B cell (primary cell): ENCODE data around the gene FARP2. TPM values are rescaled to one million over a fixed set of nuclear protein-coding genes. Genes with fewer than 3 reads are reported as not detected.

Experiments used
- ATAC-seq: fragments of 200-7000 bp; cut with Tn5 transposase; one replicate; pipeline ENCODE4 v1.10.0; 2021; ENCODE audit warnings: low read depth, mild to moderate bottlenecking, moderate number of reproducible peaks, moderate library complexity
- CTCF ChIA-PET: fragments of 350-600 bp; sonication (Branson Sonifier 250); formaldehyde crosslinking; loops from one replicate; lab custom pipeline; 2021; ENCODE audit warnings: antibody characterized with exemption, inconsistent platforms; lab: Charles Lee
- POLR2A ChIA-PET: fragments of 350-600 bp; sonication (Branson Sonifier 250); formaldehyde crosslinking; loops from one replicate; lab custom pipeline; 2021; ENCODE audit warnings: antibody characterized with exemption; lab: Charles Lee
- DNase-seq: peaks from one replicate; pipeline ENCODE4 v3.0.0; 2013
- H2AFZ ChIP-seq: 2 replicates; pipeline ENCODE4 v1.6.1; 2012; ENCODE audit warnings: mild to moderate bottlenecking, low read depth, low read length; ENCODE audit not compliant: insufficient read depth, poor library complexity, severe bottlenecking
- H3K27ac ChIP-seq, 2 donors: 1 replicate in 1 of 2; 2 replicates in 1 of 2; pipeline ENCODE4 v1.5.1; 2012 to 2013; ENCODE audit warnings: low read length in 2 of 2, mild to moderate bottlenecking in 2 of 2, moderate library complexity in 1 of 2
- H3K27me3 ChIP-seq, 4 experiments: fragments of 200-600 bp in 1 of 4; sonication (generic) in 1 of 4; replicated peaks in 1 of 4; 1 replicate in 2 of 4; 2 replicates in 2 of 4; pipeline versions ENCODE4 v1.6.1 to v1.7.0; 2013 to 2016; ENCODE audit warnings: low read length in 3 of 4, mild to moderate bottlenecking in 2 of 4, mixed read lengths in 1 of 4, moderate library complexity in 1 of 4; ENCODE audit not compliant: insufficient read depth in 4 of 4, control insufficient read depth in 3 of 4; ENCODE audit errors: control extremely low read depth in 1 of 4
- H3K36me3 ChIP-seq, 2 experiments: replicated peaks in 1 of 2; 1 replicate in 1 of 2; 2 replicates in 1 of 2; pipeline versions ENCODE4 v1.6.1 to v1.7.1; 2013; ENCODE audit warnings: low read length in 1 of 2; ENCODE audit not compliant: insufficient read depth in 2 of 2, control insufficient read depth in 1 of 2; ENCODE audit errors: control extremely low read depth in 1 of 2, extremely low read depth in 1 of 2
- H3K4me1 ChIP-seq, 2 donors: fragments of 200-600 bp in 1 of 2; sonication (generic) in 1 of 2; 1 replicate in 1 of 2; 2 replicates in 1 of 2; pipeline versions ENCODE4 v1.5.1 to v1.6.1; 2013 to 2017; ENCODE audit warnings: low read length in 2 of 2; ENCODE audit not compliant: control insufficient read depth in 2 of 2, insufficient read depth in 2 of 2
- H3K4me2 ChIP-seq: replicated peaks from 2 replicates; pipeline ENCODE3; 2012; ENCODE audit warnings: mild to moderate bottlenecking, low read depth, low read length; ENCODE audit not compliant: poor library complexity, severe bottlenecking
- H3K4me3 ChIP-seq, 5 experiments: fragments of 200-600 bp in 1 of 5; sonication (generic) in 1 of 5; 1 replicate in 3 of 5; 2 replicates in 2 of 5; pipeline versions ENCODE4 v1.5.1 to v1.7.0; 2011 to 2016; ENCODE audit warnings: low read length in 4 of 5, mild to moderate bottlenecking in 4 of 5, low read depth in 2 of 5, control low read depth in 1 of 5, moderate library complexity in 1 of 5; ENCODE audit not compliant: insufficient read depth in 1 of 5; ENCODE audit errors: control extremely low read depth in 1 of 5, extremely low read depth in 1 of 5
- H3K79me2 ChIP-seq: fragments of 200-600 bp; sonication (generic); one replicate; pipeline ENCODE4 v1.6.0; 2016; ENCODE audit warnings: low read length; ENCODE audit not compliant: control insufficient read depth, insufficient read depth
- H3K9ac ChIP-seq: fragments of 200-600 bp; sonication (generic); 2 replicates; pipeline ENCODE4 v1.6.1; 2017; ENCODE audit warnings: mild to moderate bottlenecking, low read length, moderate library complexity
- H3K9me3 ChIP-seq, 3 donors: one replicate each; pipeline versions ENCODE4 v1.6.1 to v1.7.1; 2013; ENCODE audit warnings: low read length in 2 of 3; ENCODE audit not compliant: control insufficient read depth in 2 of 3, insufficient read depth in 1 of 3; ENCODE audit errors: control extremely low read depth in 1 of 3
- H4K20me1 ChIP-seq: 2 replicates; pipeline ENCODE4 v1.6.0; 2012; ENCODE audit warnings: mild to moderate bottlenecking, low read length; ENCODE audit not compliant: insufficient read depth, control insufficient read depth, poor library complexity, severe bottlenecking
- H3K27ac Mint-ChIP-seq: one replicate; pipeline ENCODE4 v1.8.0; 2021; ENCODE audit warnings: mixed read lengths
- H3K27me3 Mint-ChIP-seq: one replicate; pipeline ENCODE4 v1.8.0; 2021; ENCODE audit warnings: mixed read lengths
- H3K4me1 Mint-ChIP-seq: one replicate; pipeline ENCODE4 v1.8.0; 2021; ENCODE audit warnings: mixed read lengths
- H3K4me3 Mint-ChIP-seq: one replicate; pipeline ENCODE4 v1.8.0; 2021; ENCODE audit warnings: mixed read lengths
- H3K9me3 Mint-ChIP-seq: one replicate; pipeline ENCODE4 v1.8.0; 2022; ENCODE audit warnings: mixed read lengths; ENCODE audit not compliant: insufficient read depth
- EZH2 ChIP-seq: IDR thresholded peaks from 2 replicates; pipeline ENCODE4 v1.6.1; 2012; ENCODE audit warnings: borderline replicate concordance, low read depth, mild to moderate bottlenecking, moderate library complexity, low read length; ENCODE audit not compliant: insufficient read depth, poor library complexity, severe bottlenecking
- whole genome bisulfite sequencing: methylation state at CpG from one replicate; pipeline ENCODE4 v1.1.5; 2013; ENCODE audit warnings: missing lambda C conversion rate; ENCODE audit not compliant: insufficient coverage; 5-methylcytosine and 5-hydroxymethylcytosine counted together
- intact Hi-C: fragments of 100-400 bp; cut with micrococcal nuclease; formaldehyde crosslinking; loops from one replicate; pipeline ENCODE4 v1.10.0; 2022
- polyA plus RNA-seq: library from polyadenylated mRNA; depleted of rRNA; stranded (reverse); fragments of >200 nt; gene quantifications from 2 replicates; pipeline ENCODE4 v1.2.3, GENCODE V29; 2012
- total RNA-seq, 2 donors: library from RNA; stranded (reverse); fragments of 120-200 nt in 1 of 2; gene quantifications; 1 replicate in 1 of 2; 2 replicates in 1 of 2; pipeline versions ENCODE4 v1.2.3 to v1.2.4, GENCODE V29; 2013 to 2022
- TF ChIP-seq, protein P1 (sequence below): fragments of 200-600 bp; IDR thresholded peaks from one replicate; pipeline ENCODE4 v1.8.0; 2022; ENCODE audit warnings: antibody characterized with exemption, mild to moderate bottlenecking

Gene FARP2
- total and polyA plus RNA-seq, 2 donors (not counting 1 experiment from before 2014, with no cell fraction given): 37.1 to 114 TPM

DNA sequence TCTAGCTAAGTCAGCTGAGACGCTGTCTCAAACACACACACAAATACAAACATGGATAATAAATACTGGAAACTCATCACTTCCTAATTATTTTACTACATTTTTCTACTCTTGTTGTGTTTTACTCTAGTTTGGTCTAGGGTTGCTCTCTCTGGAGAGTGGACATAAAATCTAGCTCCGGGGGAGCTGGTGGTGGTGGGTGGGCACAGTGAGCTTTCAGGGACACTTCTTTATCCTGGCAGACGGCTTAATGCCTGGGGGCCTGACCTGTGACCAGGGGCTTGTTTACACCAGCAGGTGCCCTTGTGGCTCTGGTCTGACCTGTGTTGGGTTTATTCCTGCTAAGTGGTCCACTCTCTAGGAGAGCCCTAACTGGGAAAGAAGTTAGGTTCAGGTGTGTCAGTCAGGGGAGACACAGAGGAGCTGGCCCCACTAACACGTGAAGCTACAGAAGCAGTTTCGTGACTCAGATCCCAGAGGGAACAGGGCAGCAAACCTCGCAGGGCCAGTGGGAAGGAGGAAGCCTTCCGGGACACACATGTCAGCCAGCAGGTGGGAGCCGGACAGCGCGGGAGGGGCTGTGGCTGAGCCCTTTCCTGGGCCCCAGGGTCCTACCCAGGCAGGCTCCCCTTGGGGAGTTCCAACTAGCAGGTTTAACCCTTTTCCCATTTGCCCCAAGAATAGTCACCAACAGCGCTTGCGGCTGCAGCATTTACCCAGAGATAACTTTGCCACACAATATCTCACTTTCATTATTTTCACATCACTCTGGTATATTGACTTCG, 180.0 kb downstream of the FARP2 start:
- TF ChIP-seq EZH2: no peak
- TF ChIP-seq, protein P1, sequence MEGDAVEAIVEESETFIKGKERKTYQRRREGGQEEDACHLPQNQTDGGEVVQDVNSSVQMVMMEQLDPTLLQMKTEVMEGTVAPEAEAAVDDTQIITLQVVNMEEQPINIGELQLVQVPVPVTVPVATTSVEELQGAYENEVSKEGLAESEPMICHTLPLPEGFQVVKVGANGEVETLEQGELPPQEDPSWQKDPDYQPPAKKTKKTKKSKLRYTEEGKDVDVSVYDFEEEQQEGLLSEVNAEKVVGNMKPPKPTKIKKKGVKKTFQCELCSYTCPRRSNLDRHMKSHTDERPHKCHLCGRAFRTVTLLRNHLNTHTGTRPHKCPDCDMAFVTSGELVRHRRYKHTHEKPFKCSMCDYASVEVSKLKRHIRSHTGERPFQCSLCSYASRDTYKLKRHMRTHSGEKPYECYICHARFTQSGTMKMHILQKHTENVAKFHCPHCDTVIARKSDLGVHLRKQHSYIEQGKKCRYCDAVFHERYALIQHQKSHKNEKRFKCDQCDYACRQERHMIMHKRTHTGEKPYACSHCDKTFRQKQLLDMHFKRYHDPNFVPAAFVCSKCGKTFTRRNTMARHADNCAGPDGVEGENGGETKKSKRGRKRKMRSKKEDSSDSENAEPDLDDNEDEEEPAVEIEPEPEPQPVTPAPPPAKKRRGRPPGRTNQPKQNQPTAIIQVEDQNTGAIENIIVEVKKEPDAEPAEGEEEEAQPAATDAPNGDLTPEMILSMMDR: no peak
- no peak overlapping the region for H2AFZ ChIP-seq
- no peak overlapping the region for H3K4me2 ChIP-seq
- POLR2A ChIA-PET: no interaction called here
- no peak overlapping the region for H3K4me3 ChIP-seq
- H4K20me1 ChIP-seq: no peaks in the 10 kb centered on the region
- CTCF ChIA-PET: no interaction called here
- Mint-ChIP-seq H3K27ac (no peak overlapping the region), H3K4me1 (peaks cover 3% of the 10 kb centered on the region), H3K9me3 (no peaks in the 10 kb centered on the region), H3K4me3 (no peak overlapping the region), H3K27me3 (peaks cover 19% of the 10 kb centered on the region)
- no peak for ATAC-seq
- intact Hi-C loops: no loop called here
- peaks cover 0 to 16% (median 5%) of the 10 kb centered on the region in 4 experiments for H3K27me3 ChIP-seq
- peaks cover 0 to under 1% (median 0%) of the 10 kb centered on the region in 3 donors for H3K9me3 ChIP-seq
- H3K4me1 ChIP-seq: peaks cover 6 to 7% of the 10 kb centered on the region in 2 donors
- DNase-seq: no peak
- no peaks in the 10 kb centered on the region for H3K79me2 ChIP-seq
- H3K27ac ChIP-seq: no peak overlapping the region
- H3K9ac ChIP-seq: no peak overlapping the region
- 83% methylated on average over 12 of the region's 13 CpGs for WGBS
- H3K36me3 ChIP-seq: no peaks in the 10 kb centered on the region
